Adrenal gland (tissue), 12 donors: ENCODE measurements around the gene MTCH1. TPM values are rescaled to one million over a fixed set of nuclear protein-coding genes. Genes with fewer than 3 reads are reported as not detected.

Experiments used
- DNase-seq, 7 donors: peaks; one replicate each; pipeline ENCODE4 v3.0.0-alpha.2; 2019 to 2020
- H3K27ac ChIP-seq, 5 donors: fragments of 200-600 bp; sonication (generic) in 4 of 5; 1 replicate in 3 of 5; 2 replicates in 2 of 5; pipeline versions ENCODE4 v1.5.1 to v1.8.0; 2016 to 2020; ENCODE audit warnings: mild to moderate bottlenecking in 1 of 5
- H3K27me3 ChIP-seq: fragments of 200-600 bp; 2 replicates; pipeline ENCODE4 v1.8.0; 2021
- H3K36me3 ChIP-seq, 2 donors: fragments of 200-600 bp; replicated peaks in 1 of 2; 1 replicate in 1 of 2; 2 replicates in 1 of 2; pipeline versions ENCODE4 v1.5.1 to v1.8.0; 2018 to 2022
- H3K4me1 ChIP-seq, 2 donors: fragments of 200-600 bp; replicated peaks in 1 of 2; 1 replicate in 1 of 2; 2 replicates in 1 of 2; pipeline versions ENCODE4 v1.5.1 to v1.8.0; 2018 to 2021
- H3K4me3 ChIP-seq, 4 donors: fragments of 200-600 bp; sonication (generic) in 3 of 4; one replicate each; pipeline ENCODE4 v1.5.1; 2016 to 2018
- H3K9me3 ChIP-seq, 3 donors: fragments of 200-600 bp; sonication (generic) in 1 of 3; replicated peaks in 1 of 3; 1 replicate in 2 of 3; 2 replicates in 1 of 3; pipeline versions ENCODE4 v1.5.1 to v1.8.0; 2016 to 2021
- CTCF ChIP-seq, 6 experiments: fragments of 450-650 bp in 4 of 6; fragments of 200-600 bp in 2 of 6; sonication (generic) in 1 of 6; IDR thresholded peaks; 1 replicate in 5 of 6; 2 replicates in 1 of 6; pipeline versions ENCODE4 v1.5.1 to v1.8.0; 2016 to 2021; ENCODE audit warnings: antibody characterized with exemption in 6 of 6, mild to moderate bottlenecking in 2 of 6, moderate library complexity in 1 of 6
- POLR2A ChIP-seq, 2 donors: fragments of 450-650 bp; IDR thresholded peaks; one replicate each; pipeline ENCODE4 v1.6.1; 2017; ENCODE audit warnings: antibody characterized with exemption in 2 of 2, mild to moderate bottlenecking in 2 of 2, moderate library complexity in 1 of 2
- WGBS, 4 donors: extraction: QIAGEN DNeasy Blood & Tissue Kit in 2 of 4; methylation state at CpG; one replicate each; pipeline versions ENCODE4 v1.1.5 to v1.1.7; 2013 to 2017; 5-methylcytosine and 5-hydroxymethylcytosine counted together
- intact Hi-C, 2 donors: fragments of 100-400 bp; cut with DNase I; formaldehyde crosslinking; loops; one replicate each; pipeline versions ENCODE4 v1.14.1 to v1.15.0; 2022 to 2023
- polyA plus RNA-seq, 3 donors: library from polyadenylated mRNA; stranded (reverse); fragments of 200-250 nt in 2 of 3; fragments of 350-450 nt in 1 of 3; fragmentation: Illumina TruSeq in 1 of 3; extraction: RNeasy Lipid Tissue Mini Kit (QIAGEN cat#74804) in 1 of 3; gene quantifications; one replicate each; pipeline ENCODE4 v1.2.3, GENCODE V29; 2013 to 2014
- total RNA-seq, 9 donors: library from RNA; depleted of rRNA in 4 of 9; stranded (reverse); fragments of >200 nt in 4 of 9; fragments of 120-200 nt in 1 of 9; fragmentation: NEBNext Ultra II Directional in 1 of 9; extraction: Animal tissue kit (Norgen Biotek cat#: 25700) in 1 of 9; gene quantifications; one replicate each; pipeline versions ENCODE4 v1.1.0 to v1.2.4, GENCODE V29; 2013 to 2023
- donor health status: healthy with polysubstance abuse.
- donor health status: Bipolar disorder and iron deficiency.
- donor health status: DM: yes; HTN: yes; CAD: no.
- donor health status: DM: no; HTN: no; CAD: no.
- donor health status: DM: no; HTN: no; CAD: no.
- donor health status: DM: yes; HTN: yes; CAD: no.

MTCH1 gene
- total and polyA plus RNA-seq, 12 donors: 116 to 523 (median 338) TPM

DNA sequence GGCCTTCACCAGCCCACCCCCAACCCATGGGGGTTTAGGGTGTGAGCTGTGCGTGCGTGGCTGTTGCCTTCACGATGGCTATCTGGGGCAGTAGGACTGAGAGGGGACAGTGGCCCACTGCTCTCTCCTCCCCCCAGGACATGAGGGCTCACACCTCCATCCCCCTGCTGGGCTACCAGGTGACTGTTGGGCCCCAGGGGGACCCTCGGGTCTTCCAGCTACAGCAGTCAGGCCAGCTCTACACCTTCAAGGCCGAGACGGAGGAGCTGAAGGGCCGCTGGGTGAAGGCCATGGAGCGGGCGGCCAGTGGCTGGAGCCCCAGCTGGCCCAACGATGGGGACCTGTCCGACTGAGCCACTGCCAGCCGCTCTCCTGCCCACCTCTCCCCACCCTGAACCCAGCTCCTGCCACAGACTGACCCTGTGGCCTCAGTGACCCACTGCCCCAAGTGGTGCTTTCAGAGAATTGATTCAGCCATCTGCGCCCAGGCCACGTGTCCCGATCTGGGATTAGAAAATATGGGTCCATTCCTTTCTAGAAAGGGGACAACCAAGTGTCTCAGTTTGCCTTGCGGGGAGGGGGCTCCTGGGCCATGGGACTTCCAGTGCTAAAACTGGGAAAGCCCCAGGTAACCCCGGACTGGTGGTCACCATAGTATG lies 41.9 kb upstream of the MTCH1 start:
- 84 to 94% (median 89%) methylated on average over 6 to 17 of the region's 17 CpGs for WGBS, 4 donors
- no peak for TF ChIP-seq POLR2A (IDR thresholded peaks at IDR 0.05)
- no peak for TF ChIP-seq CTCF (IDR thresholded peaks at IDR 0.05)

GRCh38 chr6:37027036-37027720 lies 41.2 kb upstream of the MTCH1 start:
- Histone ChIP-seq H3K4me3 (no peak overlapping the region), H3K27ac (no peak overlapping the region), H3K27me3 (no peaks in the 10 kb centered on the region), H3K36me3 (no peaks in the 10 kb centered on the region), H3K9me3 (no peaks in the 10 kb centered on the region), H3K4me1 (no peaks in the 10 kb centered on the region)
- intact Hi-C loops: loop anchor here (10.0 kb wide), 2 partner anchors 148 to 178 kb away; partner anchors contain the start of gene PIM1 (in 2 of the 2)
- DNase-seq: no peak
- 76 to 89% (median 83%) methylated on average over 8 to 15 of the region's 15 CpGs for WGBS, 4 donors
- TF ChIP-seq CTCF (IDR thresholded peaks at IDR 0.05) (no peak), POLR2A (IDR thresholded peaks at IDR 0.05) (no peak)

More for the DNA sequence above, 41.9 kb upstream of the MTCH1 start:
- no peak for DNase-seq
- Histone ChIP-seq H3K9me3 (no peaks in the 10 kb centered on the region), H3K27ac (no peak overlapping the region), H3K4me3 (no peak overlapping the region), H3K4me1 (no peaks in the 10 kb centered on the region), H3K27me3 (no peaks in the 10 kb centered on the region), H3K36me3 (no peaks in the 10 kb centered on the region)
- intact Hi-C loops: loop anchor here (10.0 kb wide), 2 partner anchors 147 to 177 kb away; partner anchors contain the start of gene PIM1 (in 2 of the 2)

GRCh38 chr6:37025621-37026466 lies 39.8 kb upstream of the MTCH1 start:
- Histone ChIP-seq H3K4me3 (no peak overlapping the region), H3K36me3 (no peaks in the 10 kb centered on the region), H3K27me3 (no peaks in the 10 kb centered on the region), H3K9me3 (no peaks in the 10 kb centered on the region), H3K4me1 (no peaks in the 10 kb centered on the region), H3K27ac (no peak overlapping the region)
- DNase-seq: no peak
- 83 to 90% (median 85%) methylated on average over 20 to 24 of the region's 24 CpGs for WGBS, 4 donors
- intact Hi-C loops: loop anchor here (10.0 kb wide), 2 partner anchors 149 to 179 kb away; partner anchors contain the start of gene PIM1 (in 2 of the 2)
- TF ChIP-seq CTCF (IDR thresholded peaks at IDR 0.05) (no peak), POLR2A (IDR thresholded peaks at IDR 0.05) (no peak)
